Stomach smooth muscle (tissue), 2 donors: ENCODE results near the gene MMEL1.
A peak's percentile ranks its signal among the peaks of the same experiment; 100 is the strongest.

Source experiments
- H3K27ac ChIP-seq: one replicate; pipeline ENCODE4 v1.7.0; 2013; ENCODE audit warnings: mild to moderate bottlenecking, low read length, inconsistent platforms
- H3K27me3 ChIP-seq, 2 donors: one replicate each; pipeline ENCODE4 v1.7.0; 2013; ENCODE audit warnings: low read length in 2 of 2; ENCODE audit not compliant: insufficient read depth in 2 of 2, control insufficient read depth in 1 of 2
- H3K36me3 ChIP-seq, 2 donors: one replicate each; pipeline ENCODE4 v1.7.0; 2013; ENCODE audit warnings: low read length in 2 of 2; ENCODE audit not compliant: control insufficient read depth in 2 of 2, insufficient read depth in 2 of 2
- H3K4me1 ChIP-seq: one replicate; pipeline ENCODE4 v1.7.0; 2013; ENCODE audit warnings: low read length; ENCODE audit not compliant: control insufficient read depth, insufficient read depth
- H3K4me3 ChIP-seq, 2 donors: one replicate each; pipeline ENCODE4 v1.7.0; 2013; ENCODE audit warnings: low read length in 2 of 2
- H3K9ac ChIP-seq, 2 donors: one replicate each; pipeline ENCODE4 v1.7.0; 2013; ENCODE audit warnings: low read length in 2 of 2, mild to moderate bottlenecking in 1 of 2
- H3K9me3 ChIP-seq, 2 donors: one replicate each; pipeline ENCODE4 v1.7.0; 2013; ENCODE audit warnings: low read length in 2 of 2; ENCODE audit not compliant: control insufficient read depth in 2 of 2
- donor health status: healthy.
- donor health status: Pancreatic carcinoma.

MMEL1 gene

GRCh38 chr1:2602311-2602835 is 30.4 kb downstream of the MMEL1 start:
- H3K9ac ChIP-seq, result no peak overlapping the region
- peaks cover 0 to 15% of the 10 kb centered on the region in 2 donors for H3K9me3 ChIP-seq
- H3K27me3 ChIP-seq, result peaks cover 0 to 2% of the 10 kb centered on the region in 2 donors
- H3K27ac ChIP-seq, result no peak overlapping the region
- no peaks in the 10 kb centered on the region for H3K36me3 ChIP-seq
- H3K4me3 ChIP-seq, result no peak overlapping the region
- H3K4me1 ChIP-seq, result no peaks in the 10 kb centered on the region

- Histone ChIP-seq H3K36me3 (no peaks in the 10 kb centered on the region), H3K4me1 (no peaks in the 10 kb centered on the region), H3K9ac (no peak overlapping the region), H3K4me3 (no peak overlapping the region), H3K27ac (no peak overlapping the region), H3K9me3 (peaks cover 0 to 15% of the 10 kb centered on the region in 2 donors), H3K27me3 (peaks cover 0 to 2% of the 10 kb centered on the region in 2 donors)
These were observed 31.0 kb downstream of the MMEL1 start for GRCh38 chr1:2601721-2602303.

GRCh38 chr1:2598329-2598931 is 34.4 kb downstream of the MMEL1 start:
- H3K27ac ChIP-seq, result no peak overlapping the region
- H3K9ac ChIP-seq, result no peak overlapping the region

GRCh38 chr1:2597441-2598328 is 35.1 kb downstream of the MMEL1 start:
- Histone ChIP-seq H3K36me3 (no peaks in the 10 kb centered on the region), H3K9ac (no peak overlapping the region), H3K4me1 (no peaks in the 10 kb centered on the region), H3K27me3 (peaks cover 2 to 8% of the 10 kb centered on the region in 2 donors), H3K4me3 (no peak overlapping the region), H3K27ac (no peak overlapping the region), H3K9me3 (peaks cover 0 to 15% of the 10 kb centered on the region in 2 donors)

More at GRCh38 chr1:2598329-2598931, 34.4 kb downstream of the MMEL1 start:
- H3K4me1 ChIP-seq, result no peaks in the 10 kb centered on the region
- H3K27me3 ChIP-seq, result peaks cover 0 to 2% of the 10 kb centered on the region in 2 donors
- no peaks in the 10 kb centered on the region for H3K36me3 ChIP-seq
- H3K4me3 ChIP-seq, result no peak overlapping the region
- peaks cover 0 to 15% of the 10 kb centered on the region in 2 donors for H3K9me3 ChIP-seq

- Histone ChIP-seq H3K36me3 (no peaks in the 10 kb centered on the region), H3K9ac (no peak overlapping the region), H3K9me3 (peaks cover 0 to 11% of the 10 kb centered on the region in 2 donors), H3K4me1 (no peaks in the 10 kb centered on the region), H3K27me3 (peaks cover 3 to 8% of the 10 kb centered on the region in 2 donors), H3K27ac (no peak overlapping the region), H3K4me3 (no peak overlapping the region)
These were observed 36.1 kb downstream of the MMEL1 start for GRCh38 chr1:2596530-2597333.

GRCh38 chr1:2595812-2596529 is 36.8 kb downstream of the MMEL1 start:
- Histone ChIP-seq H3K9me3 (peaks cover 0 to 11% of the 10 kb centered on the region in 2 donors), H3K4me1 (no peaks in the 10 kb centered on the region), H3K27ac (no peak overlapping the region), H3K27me3 (peaks cover 3 to 8% of the 10 kb centered on the region in 2 donors), H3K4me3 (no peak overlapping the region), H3K9ac (no peak overlapping the region), H3K36me3 (no peaks in the 10 kb centered on the region)

GRCh38 chr1:2595261-2595811 is 37.5 kb downstream of the MMEL1 start:
- peaks cover 0 to 11% of the 10 kb centered on the region in 2 donors for H3K9me3 ChIP-seq
- H3K4me1 ChIP-seq, result no peaks in the 10 kb centered on the region
- no peak overlapping the region for H3K4me3 ChIP-seq
- H3K27ac ChIP-seq, result no peak overlapping the region
- peaks cover 3 to 8% of the 10 kb centered on the region in 2 donors for H3K27me3 ChIP-seq
- H3K9ac ChIP-seq, result no peak overlapping the region
- no peaks in the 10 kb centered on the region for H3K36me3 ChIP-seq

- peaks cover 3 to 8% of the 10 kb centered on the region in 2 donors for H3K27me3 ChIP-seq
- H3K36me3 ChIP-seq, result no peaks in the 10 kb centered on the region
- H3K27ac ChIP-seq, result no peak overlapping the region
- H3K4me3 ChIP-seq, result peak overlapping the region in 1 of 2 donors; percentile 57
- no peak overlapping the region for H3K9ac ChIP-seq
- no peaks in the 10 kb centered on the region for H3K4me1 ChIP-seq
- peaks cover 0 to 9% of the 10 kb centered on the region in 2 donors for H3K9me3 ChIP-seq
These were observed 38.1 kb downstream of the MMEL1 start for GRCh38 chr1:2594641-2595131.

GRCh38 chr1:2594001-2594640 is 38.7 kb downstream of the MMEL1 start:
- Histone ChIP-seq H3K9me3 (peaks cover 0 to 9% of the 10 kb centered on the region in 2 donors), H3K27me3 (peaks cover 3 to 8% of the 10 kb centered on the region in 2 donors), H3K4me3 (peak overlapping the region in 1 of 2 donors; percentile 57), H3K4me1 (no peaks in the 10 kb centered on the region), H3K9ac (no peak overlapping the region), H3K27ac (no peak overlapping the region), H3K36me3 (no peaks in the 10 kb centered on the region)
